Kidney (tissue), 14 donors: ENCODE results near the gene CHMP4A. TPM values are rescaled to one million over a fixed set of nuclear protein-coding genes. Genes with fewer than 3 reads are reported as not detected.
A peak's percentile ranks its signal among the peaks of the same experiment; 100 is the strongest.

Experiments used
- DNase-seq, 5 donors: peaks; one replicate each; pipeline ENCODE4 v3.0.0-alpha.2; 2013 to 2020
- FAIRE-seq: peaks from 2 replicates; lab custom pipeline; 2012; peaks lifted over from hg19 to GRCh38; lab: Jason Lieb, UNC
- H3K27ac ChIP-seq, 2 donors: one replicate each; pipeline ENCODE4 v1.7.0; 2013; ENCODE audit warnings: low read depth in 2 of 2, low read length in 2 of 2, inconsistent platforms in 1 of 2
- H3K27me3 ChIP-seq: one replicate; pipeline ENCODE4 v1.7.1; 2013; ENCODE audit warnings: low read length, inconsistent platforms; ENCODE audit not compliant: control insufficient read depth, insufficient read depth
- H3K36me3 ChIP-seq, 3 donors: one replicate each; pipeline versions ENCODE4 v1.7.0 to v1.7.1; 2013; ENCODE audit warnings: low read length in 3 of 3, control low read depth in 1 of 3, inconsistent platforms in 1 of 3; ENCODE audit not compliant: insufficient read depth in 3 of 3, control insufficient read depth in 2 of 3
- H3K4me1 ChIP-seq, 3 donors: one replicate each; pipeline versions ENCODE4 v1.7.0 to v1.7.1; 2013; ENCODE audit warnings: low read length in 3 of 3, inconsistent platforms in 1 of 3, low read depth in 1 of 3; ENCODE audit not compliant: control insufficient read depth in 2 of 3, insufficient read depth in 2 of 3
- H3K4me3 ChIP-seq, 3 donors: one replicate each; pipeline versions ENCODE4 v1.7.0 to v1.8.1; 2013; ENCODE audit warnings: low read length in 3 of 3, control low read depth in 1 of 3, inconsistent platforms in 1 of 3
- H3K9ac ChIP-seq, 3 donors: one replicate each; pipeline versions ENCODE4 v1.7.0 to v1.7.1; 2013; ENCODE audit warnings: low read length in 3 of 3, control low read depth in 1 of 3, inconsistent platforms in 1 of 3
- H3K9me3 ChIP-seq, 3 donors: one replicate each; pipeline versions ENCODE4 v1.7.0 to v1.7.1; 2013; ENCODE audit warnings: low read length in 3 of 3, control low read depth in 1 of 3, inconsistent platforms in 1 of 3; ENCODE audit not compliant: control insufficient read depth in 2 of 3, insufficient read depth in 1 of 3
- CTCF ChIP-seq: IDR thresholded peaks from 3 replicates; pipeline ENCODE4 v1.5.1; 2012; ENCODE audit warnings: mild to moderate bottlenecking, moderate library complexity, borderline replicate concordance; ENCODE audit not compliant: insufficient read depth; ENCODE audit errors: extremely low read depth
- intact Hi-C: fragments of 100-400 bp; cut with DNase I; formaldehyde crosslinking; loops from one replicate; pipeline ENCODE4 v1.11.1; 2022
- polyA plus RNA-seq: library from polyadenylated mRNA; stranded (reverse); fragments of 350-450 nt; fragmentation: Illumina TruSeq; extraction: RNeasy Lipid Tissue Mini Kit (QIAGEN cat#74804); gene quantifications from one replicate; pipeline ENCODE4 v1.2.3, GENCODE V29; 2014; ENCODE audit warnings: low read depth, low replicate concordance; ENCODE audit not compliant: insufficient read depth
- total RNA-seq: library from RNA; stranded (reverse); fragmentation: NEBNext Ultra II Directional; extraction: Animal tissue kit (Norgen Biotek cat#: 25700); gene quantifications from one replicate; pipeline ENCODE4 v1.2.1, GENCODE V29; 2021
- donor health status: control.
- donor health status: control.
- donor health status: control.
- donor health status: control.
- donor health status: control.
- donor health status: DM: yes; HTN: yes; CAD: no.
- donor health status: Normal renal cell carcinoma (clear cell type).

The CHMP4A gene
- total and polyA plus RNA-seq, 2 donors from 2014 or later, result 65.1 to 72.2 TPM

GRCh38 chr14:24162093-24162492 is 51.2 kb downstream of the CHMP4A start:
- H3K27ac ChIP-seq, result peak overlapping the region; percentile 98 to 99
- H3K36me3 ChIP-seq, result peaks cover 5 to 61% (median 37%) of the 10 kb centered on the region in 3 donors
- intact Hi-C loops, result no loop called here
- no peak for TF ChIP-seq CTCF
- H3K4me3 ChIP-seq, result peak overlapping the region; percentile 63 to 98 (median 98)
- H3K27me3 ChIP-seq, result no peaks in the 10 kb centered on the region
- H3K4me1 ChIP-seq, result peaks cover 0 to 20% (median 11%) of the 10 kb centered on the region in 3 donors
- DNase-seq, result peak in 1 of 5 donors; percentile 61
- no peak for FAIRE-seq
- H3K9ac ChIP-seq, result peak overlapping the region; percentile 35 to 98 (median 96)
- no peaks in the 10 kb centered on the region for H3K9me3 ChIP-seq

GRCh38 chr14:24160850-24161804 is 52.2 kb downstream of the CHMP4A start, which contains the start of gene IRF9:
Gene IRF9, plus strand, starts transcription at chr14:24161265. Its CDS starts 880 bp downstream, at chr14:24162145.
- peak within 1 kb of the TSS; percentile 87 to 98 (median 98) for H3K4me3 ChIP-seq
- H3K9me3 ChIP-seq, result no peaks in the 10 kb centered on the region
- FAIRE-seq (no peak), DNase-seq (peak; percentile 98)
- peaks cover 8 to 59% (median 42%) of the 10 kb centered on the region in 3 donors for H3K36me3 ChIP-seq
- H3K4me1 ChIP-seq, result peaks cover 0 to 20% (median 11%) of the 10 kb centered on the region in 3 donors
- TF ChIP-seq CTCF, result peak; percentile 92
- H3K9ac ChIP-seq, result peak within 1 kb of the TSS; percentile 67 to 98 (median 96)
- intact Hi-C loops, result no loop called here
- H3K27me3 ChIP-seq, result no peaks in the 10 kb centered on the region
- peak within 1 kb of the TSS; percentile 98 to 99 for H3K27ac ChIP-seq

GRCh38 chr14:24160499-24160849 is 52.8 kb downstream of the CHMP4A start:
- Histone ChIP-seq H3K27ac (peak overlapping the region; percentile 71 to 99), H3K27me3 (no peaks in the 10 kb centered on the region), H3K4me3 (no peak overlapping the region), H3K4me1 (peaks cover 0 to 20% (median 11%) of the 10 kb centered on the region in 3 donors), H3K9ac (peak overlapping the region in 1 of 3 donors; percentile 20), H3K36me3 (peaks cover 11 to 57% (median 44%) of the 10 kb centered on the region in 3 donors), H3K9me3 (no peaks in the 10 kb centered on the region)
- FAIRE-seq (no peak), DNase-seq (no peak)
- intact Hi-C loops, result no loop called here
- TF ChIP-seq CTCF, result no peak
